ENCODE results near the gene HTT. TPM values are rescaled to one million over a fixed set of nuclear protein-coding genes. Genes with fewer than 3 reads are reported as not detected.

HTT gene
- total RNA-seq, 5 donors from 2014 or later (not counting 1 experiment from before 2014, with no cell fraction given): 60.3 to 97.1 (median 71.4) TPM

GRCh38 chr4:3112609-3113469 lies 38.4 kb downstream of the HTT start:
- Histone ChIP-seq H3K27ac (ENCODE audit: low read length) (no peak overlapping the region), H3K4me1 (ENCODE audit: control insufficient read depth in 1 of 2, extremely low read depth in 1 of 2, insufficient read depth in 2 of 2, low read length in 2 of 2) (no peaks in the 10 kb centered on the region), H3K27me3 (replicated peaks in 1 of 2; ENCODE audit: control insufficient read depth in 2 of 2, extremely low read depth in 1 of 2, insufficient read depth in 2 of 2, low read length in 1 of 2) (no peaks in the 10 kb centered on the region), H3K4me3 (ENCODE audit: control insufficient read depth in 1 of 2, extremely low read depth in 1 of 2, low read length in 1 of 2) (no peak overlapping the region), H3K36me3 (ENCODE audit: control insufficient read depth in 2 of 2, extremely low read depth in 1 of 2, insufficient read depth in 1 of 2, low read length in 1 of 2) (peaks cover 11 to 79% of the 10 kb centered on the region in 2 donors), H3K9me3 (no peaks in the 10 kb centered on the region)
- ChIA-PET CTCF (interaction anchor here (0.6 to 0.7 kb wide), 3 partner anchors 124 to 768 kb away, joined by 3 to 4 read pairs (median 4); no protein-coding TSS in a partner anchor), POLR2A (interaction anchor here in 1 of 2 donors (0.9 kb wide), 1 partner anchor 9 kb away, joined by 3 read pairs; no protein-coding TSS in a partner anchor)
- Mint-ChIP-seq H3K27ac (no peak overlapping the region), H3K9me3 (no peaks in the 10 kb centered on the region), H3K4me1 (no peaks in the 10 kb centered on the region), H3K4me3 (no peak overlapping the region), H3K36me3 (peaks cover 53% of the 10 kb centered on the region), H3K27me3 (no peaks in the 10 kb centered on the region)
- 100% methylated on average over 2 of the region's 5 CpGs for WGBS (ENCODE audit: insufficient coverage)
- DNase-seq (no peak), ATAC-seq (replicated peaks in 1 of 4) (no peak)

DNA sequence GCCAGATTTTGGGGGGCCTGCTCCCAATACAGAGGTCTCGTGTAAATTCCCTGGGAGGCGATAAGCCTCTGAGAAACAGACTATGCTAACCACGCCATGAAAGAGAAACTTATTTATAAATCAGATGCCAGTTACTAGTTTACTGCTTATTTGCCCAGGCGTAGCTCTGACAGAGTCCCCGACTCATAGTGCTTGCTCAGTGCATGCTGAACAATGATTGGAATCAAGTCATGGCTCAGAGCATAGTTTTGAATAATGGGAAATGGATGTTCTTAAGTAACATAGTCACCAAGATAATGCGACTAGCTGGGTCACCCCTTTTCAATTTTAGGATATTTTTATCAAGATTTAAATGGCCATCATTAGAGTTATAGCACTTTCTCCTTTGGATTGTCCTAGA lies 39.9 kb downstream of the HTT start:
- peaks cover 11 to 79% of the 10 kb centered on the region in 2 donors for H3K36me3 ChIP-seq (ENCODE audit: control insufficient read depth in 2 of 2, extremely low read depth in 1 of 2, insufficient read depth in 1 of 2, low read length in 1 of 2)
- POLR2A ChIA-PET: no interaction called here

DNA sequence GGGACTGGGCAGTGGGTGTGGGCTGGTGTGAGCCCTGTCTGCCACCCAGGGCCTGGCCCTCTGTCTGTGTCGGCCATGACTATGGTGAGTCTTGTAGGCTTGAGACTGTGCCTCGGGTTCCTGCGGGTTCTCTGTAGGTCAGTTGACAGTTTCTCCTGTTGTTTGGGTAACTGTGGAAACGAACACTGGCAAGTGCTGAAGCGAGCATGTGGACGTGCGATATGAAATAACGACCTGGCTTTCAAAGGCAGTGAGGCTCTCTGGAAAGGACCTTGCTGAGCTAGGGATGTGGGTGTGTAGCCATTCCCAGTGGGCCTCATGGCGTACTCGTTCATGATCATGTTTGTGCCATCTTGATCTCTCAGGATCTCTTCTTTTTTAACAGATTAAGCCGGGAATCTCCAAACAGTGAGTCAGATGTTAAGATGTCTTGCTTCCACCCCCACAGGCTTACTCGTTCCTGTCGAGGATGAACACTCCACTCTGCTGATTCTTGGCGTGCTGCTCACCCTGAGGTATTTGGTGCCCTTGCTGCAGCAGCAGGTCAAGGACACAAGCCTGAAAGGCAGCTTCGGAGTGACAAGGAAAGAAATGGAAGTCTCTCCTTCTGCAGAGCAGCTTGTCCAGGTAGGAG lies 41.3 kb downstream of the HTT start:
- Mint-ChIP-seq H3K27me3 (no peaks in the 10 kb centered on the region), H3K4me3 (no peak overlapping the region), H3K4me1 (no peaks in the 10 kb centered on the region), H3K9me3 (no peaks in the 10 kb centered on the region), H3K27ac (no peak overlapping the region), H3K36me3 (peaks cover 49% of the 10 kb centered on the region)
- no peak overlapping the region for H3K4me3 ChIP-seq (ENCODE audit: control insufficient read depth in 1 of 2, extremely low read depth in 1 of 2, low read length in 1 of 2)
- H3K36me3 ChIP-seq (ENCODE audit: control insufficient read depth in 2 of 2, extremely low read depth in 1 of 2, insufficient read depth in 1 of 2, low read length in 1 of 2): peaks cover 14 to 71% of the 10 kb centered on the region in 2 donors
- H3K27ac ChIP-seq (ENCODE audit: low read length): no peak overlapping the region
- no peaks in the 10 kb centered on the region for H3K9me3 ChIP-seq
- ChIA-PET POLR2A (no interaction called here), CTCF (no interaction called here)
- DNase-seq (no peak), ATAC-seq (replicated peaks in 1 of 4) (no peak)
- H3K27me3 ChIP-seq (replicated peaks in 1 of 2; ENCODE audit: control insufficient read depth in 2 of 2, extremely low read depth in 1 of 2, insufficient read depth in 2 of 2, low read length in 1 of 2): no peaks in the 10 kb centered on the region
- WGBS (ENCODE audit: insufficient coverage): 97% methylated on average over 9 of the region's 15 CpGs
- H3K4me1 ChIP-seq (ENCODE audit: control insufficient read depth in 1 of 2, extremely low read depth in 1 of 2, insufficient read depth in 2 of 2, low read length in 2 of 2): no peaks in the 10 kb centered on the region

More for the DNA sequence above, 39.9 kb downstream of the HTT start:
- Histone ChIP-seq H3K4me1 (ENCODE audit: control insufficient read depth in 1 of 2, extremely low read depth in 1 of 2, insufficient read depth in 2 of 2, low read length in 2 of 2) (no peaks in the 10 kb centered on the region), H3K4me3 (ENCODE audit: control insufficient read depth in 1 of 2, extremely low read depth in 1 of 2, low read length in 1 of 2) (no peak overlapping the region), H3K27me3 (replicated peaks in 1 of 2; ENCODE audit: control insufficient read depth in 2 of 2, extremely low read depth in 1 of 2, insufficient read depth in 2 of 2, low read length in 1 of 2) (no peaks in the 10 kb centered on the region), H3K9me3 (no peaks in the 10 kb centered on the region), H3K27ac (ENCODE audit: low read length) (no peak overlapping the region)
- CTCF ChIA-PET: no interaction called here
- H3K27me3 Mint-ChIP-seq: no peaks in the 10 kb centered on the region
- 97% methylated on average over 5 of the region's 6 CpGs for WGBS (ENCODE audit: insufficient coverage)
- no peaks in the 10 kb centered on the region for H3K9me3 Mint-ChIP-seq
- ATAC-seq (replicated peaks in 1 of 4): no peak
- H3K4me1 Mint-ChIP-seq: no peaks in the 10 kb centered on the region
- no peak overlapping the region for H3K27ac Mint-ChIP-seq
- no peak overlapping the region for H3K4me3 Mint-ChIP-seq
- no peak for DNase-seq
- H3K36me3 Mint-ChIP-seq: peaks cover 58% of the 10 kb centered on the region

DNA sequence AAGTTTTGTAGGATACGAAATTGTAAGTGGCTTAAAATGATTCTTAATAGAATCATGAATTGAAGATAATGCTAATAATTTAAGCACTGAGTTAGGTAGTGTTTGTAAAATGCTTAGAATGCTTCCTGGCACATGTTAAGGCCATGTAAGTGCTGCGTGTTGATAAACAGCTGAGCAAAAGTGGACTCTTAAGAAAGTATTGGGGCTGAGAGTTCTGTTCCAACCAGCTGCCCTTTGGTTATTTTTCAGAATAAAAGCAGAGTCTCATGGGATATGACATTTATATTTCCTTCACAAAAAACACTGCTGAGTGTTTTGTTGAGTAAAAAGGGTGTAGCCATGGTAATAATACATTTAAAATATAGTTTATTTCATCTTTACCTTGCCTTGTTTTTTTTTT lies 42.5 kb downstream of the HTT start:
- Histone ChIP-seq H3K27ac (ENCODE audit: low read length) (no peak overlapping the region), H3K4me3 (ENCODE audit: control insufficient read depth in 1 of 2, extremely low read depth in 1 of 2, low read length in 1 of 2) (no peak overlapping the region), H3K27me3 (replicated peaks in 1 of 2; ENCODE audit: control insufficient read depth in 2 of 2, extremely low read depth in 1 of 2, insufficient read depth in 2 of 2, low read length in 1 of 2) (no peaks in the 10 kb centered on the region), H3K4me1 (ENCODE audit: control insufficient read depth in 1 of 2, extremely low read depth in 1 of 2, insufficient read depth in 2 of 2, low read length in 2 of 2) (peaks cover 2% of the 10 kb centered on the region in 2 experiments), H3K36me3 (ENCODE audit: control insufficient read depth in 2 of 2, extremely low read depth in 1 of 2, insufficient read depth in 1 of 2, low read length in 1 of 2) (peaks cover 14 to 76% of the 10 kb centered on the region in 2 donors), H3K9me3 (no peaks in the 10 kb centered on the region)
- ChIA-PET POLR2A (no interaction called here), CTCF (interaction anchor here in 1 of 2 donors (0.6 kb wide), 1 partner anchor 68 kb away, joined by 3 read pairs; no protein-coding TSS in a partner anchor)
- peaks cover 50% of the 10 kb centered on the region for H3K36me3 Mint-ChIP-seq
- no peaks in the 10 kb centered on the region for H3K9me3 Mint-ChIP-seq
- DNase-seq (no peak), ATAC-seq (replicated peaks in 1 of 4) (no peak)
- peaks cover under 1 to 3% (median 1%) of the 10 kb centered on the region in 3 donors for H3K4me1 Mint-ChIP-seq
- 86% methylated on average over 2 of the region's 2 CpGs for WGBS (ENCODE audit: insufficient coverage)
- no peak overlapping the region for H3K27ac Mint-ChIP-seq
- H3K4me3 Mint-ChIP-seq: no peak overlapping the region
- no peaks in the 10 kb centered on the region for H3K27me3 Mint-ChIP-seq

DNA sequence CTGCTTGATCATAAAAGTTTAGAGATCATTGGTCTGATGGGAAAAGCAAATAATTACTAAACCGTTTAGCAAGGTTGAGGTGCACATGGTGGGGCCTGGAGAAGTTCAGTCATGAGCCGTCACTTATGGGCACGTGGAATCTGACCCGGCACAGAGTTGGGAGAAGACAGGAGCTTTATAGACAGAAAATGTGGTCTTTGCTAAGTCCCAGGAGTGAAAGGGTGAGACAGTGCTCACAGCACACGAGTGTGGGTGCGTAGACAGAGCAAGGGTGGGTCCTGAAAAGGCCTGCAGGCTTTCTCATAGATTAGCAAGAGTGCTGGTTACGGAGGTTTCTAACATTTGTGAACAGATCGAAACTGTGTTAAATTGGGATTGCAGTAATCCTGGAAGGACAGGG lies 43.8 kb downstream of the HTT start:
- ATAC-seq (replicated peaks in 1 of 4) (no peak), DNase-seq (no peak)
- POLR2A ChIA-PET: no interaction called here
- Histone ChIP-seq H3K27ac (ENCODE audit: low read length) (no peak overlapping the region), H3K9me3 (no peaks in the 10 kb centered on the region), H3K4me1 (ENCODE audit: control insufficient read depth in 1 of 2, extremely low read depth in 1 of 2, insufficient read depth in 2 of 2, low read length in 2 of 2) (peaks cover 5% of the 10 kb centered on the region in 2 experiments), H3K27me3 (replicated peaks in 1 of 2; ENCODE audit: control insufficient read depth in 2 of 2, extremely low read depth in 1 of 2, insufficient read depth in 2 of 2, low read length in 1 of 2) (no peaks in the 10 kb centered on the region), H3K4me3 (ENCODE audit: control insufficient read depth in 1 of 2, extremely low read depth in 1 of 2, low read length in 1 of 2) (no peak overlapping the region), H3K36me3 (ENCODE audit: control insufficient read depth in 2 of 2, extremely low read depth in 1 of 2, insufficient read depth in 1 of 2, low read length in 1 of 2) (peaks cover 14 to 73% of the 10 kb centered on the region in 2 donors)
- peaks cover 46% of the 10 kb centered on the region for H3K36me3 Mint-ChIP-seq
- no peaks in the 10 kb centered on the region for H3K9me3 Mint-ChIP-seq
- CTCF ChIA-PET: no interaction called here
- no peaks in the 10 kb centered on the region for H3K27me3 Mint-ChIP-seq
- no peak overlapping the region for H3K27ac Mint-ChIP-seq
- peaks cover 9 to 12% (median 12%) of the 10 kb centered on the region in 3 donors for H3K4me1 Mint-ChIP-seq
- H3K4me3 Mint-ChIP-seq: no peak overlapping the region
- 98% methylated on average over 8 of the region's 8 CpGs for WGBS (ENCODE audit: insufficient coverage)

- H3K36me3 Mint-ChIP-seq: peaks cover 51% of the 10 kb centered on the region
- CTCF ChIA-PET: no interaction called here
Observed at GRCh38 chr4:3119464-3119863, 45.0 kb downstream of the HTT start.

More at GRCh38 chr4:3119464-3119863, 45.0 kb downstream of the HTT start:
- H3K4me3 ChIP-seq (ENCODE audit: control insufficient read depth in 1 of 2, extremely low read depth in 1 of 2, low read length in 1 of 2): no peak overlapping the region
- no peak overlapping the region for H3K4me3 Mint-ChIP-seq
- H3K9me3 Mint-ChIP-seq: no peaks in the 10 kb centered on the region
- H3K4me1 Mint-ChIP-seq: peaks cover 9 to 12% (median 12%) of the 10 kb centered on the region in 3 donors
- POLR2A ChIA-PET: no interaction called here
- no peaks in the 10 kb centered on the region for H3K27me3 Mint-ChIP-seq
- DNase-seq (no peak), ATAC-seq (replicated peaks in 1 of 4) (no peak)
- no peaks in the 10 kb centered on the region for H3K9me3 ChIP-seq
- H3K4me1 ChIP-seq (ENCODE audit: control insufficient read depth in 1 of 2, extremely low read depth in 1 of 2, insufficient read depth in 2 of 2, low read length in 2 of 2): peaks cover 5% of the 10 kb centered on the region in 2 experiments
- WGBS (ENCODE audit: insufficient coverage): 92% methylated on average over 2 of the region's 2 CpGs
- peaks cover 14 to 66% of the 10 kb centered on the region in 2 donors for H3K36me3 ChIP-seq (ENCODE audit: control insufficient read depth in 2 of 2, extremely low read depth in 1 of 2, insufficient read depth in 1 of 2, low read length in 1 of 2)
- no peak overlapping the region for H3K27ac ChIP-seq (ENCODE audit: low read length)
- H3K27ac Mint-ChIP-seq: no peak overlapping the region
- H3K27me3 ChIP-seq (replicated peaks in 1 of 2; ENCODE audit: control insufficient read depth in 2 of 2, extremely low read depth in 1 of 2, insufficient read depth in 2 of 2, low read length in 1 of 2): no peaks in the 10 kb centered on the region
